MCF 10A (cell line): ENCODE measurements around the gene TM7SF2. TPM values are rescaled to one million over a fixed set of nuclear protein-coding genes. Genes with fewer than 3 reads are reported as not detected.

Source experiments
- BruUV-seq: library from RNA; stranded (reverse); fragments of 400-500 nt; replicated peaks from 2 replicates; lab custom pipeline; 2021; lab: Mats Ljungman, UMichigan
- CTCF ChIA-PET: fragments of 300-600 bp; sonication (Branson Sonifier 250); formaldehyde crosslinking; extraction: SDS; loops from one replicate; lab custom pipeline; 2021; ENCODE audit warnings: antibody characterized with exemption, inconsistent platforms; lab: Yijun Ruan, JAX
- POLR2A ChIA-PET: fragments of 300-600, 350-650 bp; sonication (Branson Sonifier 250); formaldehyde crosslinking; extraction: SDS; loops from one replicate; lab custom pipeline; 2020; ENCODE audit warnings: antibody characterized with exemption, inconsistent platforms; lab: Yijun Ruan, JAX
- DNase-seq: peaks from one replicate; pipeline ENCODE4 v3.0.0-alpha.2; 2018; ENCODE audit not compliant: unreplicated experiment
- H3K27ac Mint-ChIP-seq: one replicate; pipeline ENCODE4 v1.8.0; 2022; ENCODE audit warnings: mild to moderate bottlenecking, low read depth, mixed read lengths; ENCODE audit not compliant: unreplicated experiment
- H3K27me3 Mint-ChIP-seq: one replicate; pipeline ENCODE4 v1.8.0; 2022; ENCODE audit warnings: mixed read lengths; ENCODE audit not compliant: insufficient read depth, unreplicated experiment
- H3K36me3 Mint-ChIP-seq: one replicate; pipeline ENCODE4 v1.8.0; 2022; ENCODE audit warnings: mild to moderate bottlenecking, moderate library complexity, mixed read lengths; ENCODE audit not compliant: insufficient read depth, unreplicated experiment
- H3K4me1 Mint-ChIP-seq: one replicate; pipeline ENCODE4 v1.8.0; 2022; ENCODE audit warnings: mixed read lengths; ENCODE audit not compliant: insufficient read depth, unreplicated experiment
- H3K4me3 Mint-ChIP-seq: one replicate; pipeline ENCODE4 v1.8.0; 2022; ENCODE audit warnings: mild to moderate bottlenecking, moderate library complexity, mixed read lengths; ENCODE audit not compliant: unreplicated experiment
- H3K9me3 Mint-ChIP-seq: one replicate; pipeline ENCODE4 v1.8.0; 2022; ENCODE audit warnings: mixed read lengths; ENCODE audit not compliant: unreplicated experiment
- intact Hi-C: fragments of 100-400 bp; cut with micrococcal nuclease; formaldehyde crosslinking; loops from 2 replicates; pipeline ENCODE4 v1.14.1; 2022
- total RNA-seq: library from RNA; stranded (reverse); gene quantifications from 2 replicates; pipeline ENCODE4 v1.2.3, GENCODE V29; 2022
- TF ChIP-seq, protein P1 (sequence below): fragments of 200-600 bp; IDR thresholded peaks from one replicate; pipeline ENCODE4 v1.8.0; 2022; ENCODE audit warnings: antibody characterized with exemption, mild to moderate bottlenecking; ENCODE audit not compliant: unreplicated experiment

TM7SF2 gene
- total RNA-seq, 1 experiment from 2014 or later, result 14.0 TPM

DNA sequence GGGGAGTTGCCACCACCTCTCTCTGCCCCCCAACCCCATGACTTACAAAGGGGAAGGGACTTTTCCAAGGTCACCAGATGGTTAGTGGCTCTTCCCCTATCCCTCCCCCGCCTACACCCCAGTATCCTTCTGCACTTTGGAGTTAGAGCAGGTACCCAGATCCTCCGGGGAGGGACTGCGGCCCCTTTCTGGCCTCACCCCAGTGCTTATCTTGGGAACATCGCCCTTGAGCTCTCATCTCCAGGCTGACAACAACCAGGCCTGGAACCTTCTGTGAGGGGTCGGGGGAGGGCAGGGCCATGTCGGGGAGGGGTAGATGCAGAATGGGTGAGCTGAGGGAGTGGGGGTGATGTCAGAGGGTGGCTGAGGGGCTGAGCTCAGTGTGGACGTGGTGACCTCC is 45.8 kb upstream of the TM7SF2 start:
- no peaks in the 10 kb centered on the region for H3K9me3 Mint-ChIP-seq
- no peaks in the 10 kb centered on the region for H3K27me3 Mint-ChIP-seq
- H3K4me1 Mint-ChIP-seq, result peaks cover 5% of the 10 kb centered on the region
- intact Hi-C loops, result no loop called here
- H3K4me3 Mint-ChIP-seq, result no peak overlapping the region
- no peak for DNase-seq
- CTCF ChIA-PET, result interaction anchor here (0.6 to 0.7 kb wide), 2 partner anchors 26 to 239 kb away, joined by 4 to 8 read pairs; no protein-coding TSS in a partner anchor
- BruUV-seq, result no TSS peak
- no peaks in the 10 kb centered on the region for H3K36me3 Mint-ChIP-seq
- no peak overlapping the region for H3K27ac Mint-ChIP-seq
- POLR2A ChIA-PET, result interaction anchor here (0.6 to 1.6 kb wide), 2 partner anchors 31 to 33 kb away, joined by 3 to 5 read pairs; partner anchors contain the start of gene VPS51
- TF ChIP-seq, protein P1, sequence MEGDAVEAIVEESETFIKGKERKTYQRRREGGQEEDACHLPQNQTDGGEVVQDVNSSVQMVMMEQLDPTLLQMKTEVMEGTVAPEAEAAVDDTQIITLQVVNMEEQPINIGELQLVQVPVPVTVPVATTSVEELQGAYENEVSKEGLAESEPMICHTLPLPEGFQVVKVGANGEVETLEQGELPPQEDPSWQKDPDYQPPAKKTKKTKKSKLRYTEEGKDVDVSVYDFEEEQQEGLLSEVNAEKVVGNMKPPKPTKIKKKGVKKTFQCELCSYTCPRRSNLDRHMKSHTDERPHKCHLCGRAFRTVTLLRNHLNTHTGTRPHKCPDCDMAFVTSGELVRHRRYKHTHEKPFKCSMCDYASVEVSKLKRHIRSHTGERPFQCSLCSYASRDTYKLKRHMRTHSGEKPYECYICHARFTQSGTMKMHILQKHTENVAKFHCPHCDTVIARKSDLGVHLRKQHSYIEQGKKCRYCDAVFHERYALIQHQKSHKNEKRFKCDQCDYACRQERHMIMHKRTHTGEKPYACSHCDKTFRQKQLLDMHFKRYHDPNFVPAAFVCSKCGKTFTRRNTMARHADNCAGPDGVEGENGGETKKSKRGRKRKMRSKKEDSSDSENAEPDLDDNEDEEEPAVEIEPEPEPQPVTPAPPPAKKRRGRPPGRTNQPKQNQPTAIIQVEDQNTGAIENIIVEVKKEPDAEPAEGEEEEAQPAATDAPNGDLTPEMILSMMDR, result no peak

DNA sequence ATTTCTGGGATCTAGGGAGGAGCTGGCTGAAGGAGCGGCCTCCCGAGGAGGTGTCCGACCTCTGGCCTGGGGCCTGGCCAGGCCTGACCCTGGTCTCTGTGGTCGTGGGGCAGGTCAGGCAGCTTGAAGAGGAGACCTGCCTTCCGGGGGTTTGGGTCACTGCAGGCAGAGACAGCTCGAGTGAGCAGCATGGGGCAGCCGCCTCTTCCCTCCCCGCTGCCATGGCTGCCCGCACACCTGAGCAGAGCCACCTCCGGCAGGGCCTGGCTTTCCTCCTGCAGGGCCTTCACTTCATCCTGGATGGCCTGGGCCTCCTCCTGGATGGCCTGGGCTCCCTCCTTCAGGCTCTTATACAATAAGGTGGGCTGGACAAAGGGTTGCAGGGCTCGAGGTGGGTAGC is 45.4 kb upstream of the TM7SF2 start:
- no peak overlapping the region for H3K27ac Mint-ChIP-seq
- CTCF ChIA-PET, result interaction anchor here (1.5 kb wide), 1 partner anchor 38 kb away, joined by 3 read pairs; no protein-coding TSS in a partner anchor
- TF ChIP-seq, protein P1, result no peak

DNA sequence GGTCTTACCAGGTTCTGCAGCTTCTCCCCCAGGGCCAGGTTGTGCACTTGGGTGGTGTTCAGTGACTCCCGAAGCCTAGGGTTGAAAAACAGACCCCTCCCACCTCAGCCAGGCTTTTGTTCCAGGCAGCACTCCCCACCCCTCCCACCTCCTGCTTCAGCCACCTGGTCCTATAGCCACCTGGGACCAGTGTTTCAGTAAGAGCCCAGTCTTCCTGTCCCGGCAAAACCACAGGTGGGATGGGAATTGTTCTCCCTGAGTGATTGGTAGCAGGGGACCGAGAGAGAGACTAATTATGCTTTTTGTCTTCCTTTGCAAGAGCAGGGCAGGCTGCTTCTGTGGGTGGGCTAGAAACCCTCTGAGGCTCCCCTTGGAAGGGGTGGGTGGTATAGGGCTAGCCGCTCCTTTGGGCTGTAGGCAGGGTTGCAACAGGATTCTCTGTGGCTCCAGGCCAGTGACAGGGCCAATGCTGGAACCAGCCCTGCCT is 44.8 kb upstream of the TM7SF2 start:
- no TSS peak for BruUV-seq
- no peaks in the 10 kb centered on the region for H3K9me3 Mint-ChIP-seq
- CTCF ChIA-PET, result interaction anchor here (1.5 kb wide), 1 partner anchor 38 kb away, joined by 3 read pairs; no protein-coding TSS in a partner anchor
- POLR2A ChIA-PET, result no interaction called here
- no peaks in the 10 kb centered on the region for H3K36me3 Mint-ChIP-seq
- no peaks in the 10 kb centered on the region for H3K27me3 Mint-ChIP-seq
- H3K4me1 Mint-ChIP-seq, result peaks cover 5% of the 10 kb centered on the region
- no peak overlapping the region for H3K4me3 Mint-ChIP-seq
- TF ChIP-seq, protein P1, result no peak
- H3K27ac Mint-ChIP-seq, result no peak overlapping the region
- intact Hi-C loops, result no loop called here
- DNase-seq, result no peak

More for the DNA sequence above, 45.4 kb upstream of the TM7SF2 start:
- Mint-ChIP-seq H3K9me3 (no peaks in the 10 kb centered on the region), H3K4me1 (peaks cover 5% of the 10 kb centered on the region), H3K27me3 (no peaks in the 10 kb centered on the region), H3K36me3 (no peaks in the 10 kb centered on the region), H3K4me3 (no peak overlapping the region)
- intact Hi-C loops, result no loop called here
- no peak for DNase-seq
- POLR2A ChIA-PET, result interaction anchor here (0.6 to 1.6 kb wide), 2 partner anchors 30 to 33 kb away, joined by 3 to 5 read pairs; partner anchors contain the start of gene VPS51
- BruUV-seq, result no TSS peak

DNA sequence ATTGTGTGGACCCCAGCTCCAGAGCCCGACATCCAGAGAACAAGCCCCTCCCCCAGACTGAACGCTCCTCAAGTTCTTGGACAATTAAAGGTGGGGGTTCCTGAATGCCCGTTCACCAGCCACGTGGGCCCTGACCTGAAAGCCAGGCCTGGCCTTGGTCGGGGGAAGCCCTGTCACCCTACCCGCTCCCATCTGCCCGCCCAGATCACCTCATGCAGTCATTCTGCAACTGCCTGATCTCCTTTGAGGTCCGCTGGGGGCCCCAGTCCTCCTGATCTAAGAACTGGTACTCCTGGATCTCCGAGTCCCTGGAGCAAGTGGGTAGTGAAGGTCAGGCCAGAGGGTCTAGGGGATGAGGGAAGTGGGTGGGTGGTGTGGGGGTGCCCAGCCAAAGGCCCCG is 44.2 kb upstream of the TM7SF2 start:
- ChIA-PET CTCF (interaction anchor here (1.5 kb wide), 1 partner anchor 39 kb away, joined by 3 read pairs; no protein-coding TSS in a partner anchor), POLR2A (no interaction called here)
- no TSS peak for BruUV-seq
- DNase-seq, result no peak
- Mint-ChIP-seq H3K9me3 (no peaks in the 10 kb centered on the region), H3K27ac (no peak overlapping the region), H3K4me1 (peaks cover 5% of the 10 kb centered on the region), H3K4me3 (no peak overlapping the region), H3K36me3 (no peaks in the 10 kb centered on the region), H3K27me3 (no peaks in the 10 kb centered on the region)
- intact Hi-C loops, result no loop called here
- TF ChIP-seq, protein P1, result no peak
